NCI-H69 (cell line): ENCODE results near the gene DGKZ.

ENCODE experiments used
- DNase-seq: peaks from one replicate; lab custom pipeline; 2025; lab: John Stamatoyannopoulos, UW

The DGKZ gene

GRCh38 chr11:46326813-46327416 lies 20.3 kb upstream of the DGKZ start:
- DNase-seq, result peak; percentile 94

DNA sequence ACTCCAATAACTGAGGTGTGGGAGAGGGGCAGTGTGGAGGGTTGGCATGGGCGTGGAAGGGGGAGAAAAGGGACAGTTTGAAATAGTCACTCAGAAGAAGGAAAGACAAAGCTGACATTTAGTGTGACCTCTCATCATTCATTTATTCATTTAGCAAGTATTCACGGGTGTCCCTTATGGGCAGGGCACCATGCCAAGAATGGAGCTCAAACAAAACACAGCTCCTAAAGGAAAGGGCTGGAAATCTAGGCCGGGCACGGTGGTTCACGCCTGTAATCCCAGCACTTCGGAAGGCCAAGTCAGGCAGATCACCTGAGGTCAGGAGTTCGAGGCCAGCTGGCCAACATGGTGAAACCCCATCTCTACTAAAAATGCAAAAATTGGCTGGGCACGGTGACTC lies 19.4 kb upstream of the DGKZ start:
- DNase-seq, result peak; percentile 85

- DNase-seq, result no peak
Observed at GRCh38 chr11:46330154-46330553, 17.1 kb upstream of the DGKZ start.

GRCh38 chr11:46330563-46331281 lies 16.5 kb upstream of the DGKZ start:
- DNase-seq, result peak; percentile 93

DNA sequence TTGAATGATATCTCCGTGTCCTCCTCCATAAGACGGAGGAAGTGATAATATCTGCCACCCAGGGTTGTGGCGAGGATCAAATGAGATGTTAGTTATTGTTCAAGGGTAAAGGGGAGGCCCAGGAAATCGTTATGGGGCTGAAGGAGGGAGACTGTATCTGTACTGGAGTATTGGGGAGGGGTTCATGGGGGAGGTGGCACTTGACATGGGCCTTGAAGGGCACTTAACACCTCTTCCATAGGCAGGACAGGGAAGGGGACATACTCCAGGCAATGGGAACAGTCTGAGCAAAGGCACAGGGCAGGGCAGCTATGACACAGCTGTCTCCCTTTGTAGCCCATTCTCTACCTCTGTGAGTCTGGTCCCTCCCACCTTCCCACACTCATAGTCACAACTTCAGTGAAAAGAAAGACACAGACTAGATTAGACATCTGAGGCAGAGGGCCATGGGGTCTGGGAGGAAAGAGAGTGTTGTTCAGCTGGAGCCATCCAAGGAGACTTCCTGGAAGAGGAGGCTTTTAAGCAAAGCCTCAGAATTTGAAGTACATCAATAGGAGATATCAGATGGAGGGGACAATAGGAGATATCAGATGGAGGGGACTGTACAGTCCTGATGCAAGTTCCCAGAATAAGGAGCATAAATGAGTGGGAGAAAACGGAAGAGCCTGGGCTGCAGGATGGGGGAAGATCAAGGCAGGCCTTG lies 15.8 kb upstream of the DGKZ start:
- peak; percentile 72 for DNase-seq

GRCh38 chr11:46332093-46332567 lies 15.1 kb upstream of the DGKZ start:
- DNase-seq, result no peak

DNA sequence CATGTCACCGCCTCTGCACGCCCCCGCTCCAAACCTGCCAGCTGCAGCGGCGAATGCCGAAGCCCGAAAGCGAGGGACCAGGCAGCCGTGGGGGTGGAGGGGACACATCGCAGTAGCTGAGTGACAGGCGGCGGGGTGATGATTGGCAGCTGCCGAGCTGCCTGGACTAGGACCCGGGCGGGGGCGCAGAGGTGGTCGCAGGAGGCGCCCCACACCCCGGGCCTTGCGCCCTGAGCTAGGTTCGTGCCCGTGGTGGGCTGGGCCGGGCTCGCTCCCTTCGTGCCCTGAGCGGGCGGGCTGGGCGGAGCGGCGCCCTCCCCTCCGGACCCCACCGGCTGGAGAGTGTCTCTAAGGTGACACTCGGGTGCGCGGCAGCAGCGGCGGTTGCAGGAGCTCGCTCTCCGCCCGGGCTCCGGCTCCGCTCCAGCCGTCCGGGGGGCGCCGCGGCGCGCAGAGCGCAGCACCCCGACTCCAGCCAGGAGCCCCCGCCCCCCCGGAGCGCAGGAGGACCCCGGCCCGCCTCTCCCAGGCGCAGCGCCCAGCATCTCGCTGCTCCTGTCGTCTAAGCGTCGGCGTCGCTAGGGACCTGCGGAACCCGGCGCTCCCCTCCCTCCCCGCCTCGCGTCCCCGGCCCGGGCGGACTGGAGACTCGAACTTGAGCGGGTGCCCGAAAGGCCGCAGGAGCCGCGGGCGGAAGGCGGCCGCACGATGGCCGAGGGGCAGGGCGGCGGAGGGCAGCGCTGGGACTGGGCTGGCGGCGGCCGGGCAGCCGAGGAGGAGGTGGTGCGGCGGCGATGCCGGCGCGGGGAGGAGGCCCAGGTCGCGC lies 14.5 kb upstream of the DGKZ start:
- DNase-seq, result peak; percentile 80

GRCh38 chr11:46333394-46333947 lies 13.8 kb upstream of the DGKZ start:
- DNase-seq, result peak; percentile 79

DNA sequence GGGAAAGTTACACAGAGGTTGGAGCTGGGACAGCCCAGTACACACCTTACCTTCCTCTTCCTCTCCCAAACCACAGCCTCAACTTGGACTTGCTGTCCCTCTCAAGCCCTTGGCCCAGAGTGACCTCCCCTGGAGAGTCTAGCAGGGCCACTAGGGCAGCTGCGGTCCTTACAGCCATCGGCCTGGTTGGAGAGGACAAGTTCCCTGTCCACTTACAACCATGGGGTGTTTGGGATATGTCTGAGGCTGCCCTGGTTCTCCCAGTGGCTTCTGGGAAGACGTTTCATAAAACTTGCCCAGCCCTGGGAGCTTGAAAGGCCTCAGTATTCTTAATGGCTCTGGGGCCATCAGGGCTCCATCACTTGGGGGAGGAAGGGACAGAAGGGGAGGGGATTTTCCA lies 13.1 kb upstream of the DGKZ start:
- DNase-seq, result no peak

- DNase-seq, result peak; percentile 39
Observed at GRCh38 chr11:46335271-46335670, 12.0 kb upstream of the DGKZ start.

GRCh38 chr11:46335890-46336562 lies 11.2 kb upstream of the DGKZ start:
- peak; percentile 53 for DNase-seq

DNA sequence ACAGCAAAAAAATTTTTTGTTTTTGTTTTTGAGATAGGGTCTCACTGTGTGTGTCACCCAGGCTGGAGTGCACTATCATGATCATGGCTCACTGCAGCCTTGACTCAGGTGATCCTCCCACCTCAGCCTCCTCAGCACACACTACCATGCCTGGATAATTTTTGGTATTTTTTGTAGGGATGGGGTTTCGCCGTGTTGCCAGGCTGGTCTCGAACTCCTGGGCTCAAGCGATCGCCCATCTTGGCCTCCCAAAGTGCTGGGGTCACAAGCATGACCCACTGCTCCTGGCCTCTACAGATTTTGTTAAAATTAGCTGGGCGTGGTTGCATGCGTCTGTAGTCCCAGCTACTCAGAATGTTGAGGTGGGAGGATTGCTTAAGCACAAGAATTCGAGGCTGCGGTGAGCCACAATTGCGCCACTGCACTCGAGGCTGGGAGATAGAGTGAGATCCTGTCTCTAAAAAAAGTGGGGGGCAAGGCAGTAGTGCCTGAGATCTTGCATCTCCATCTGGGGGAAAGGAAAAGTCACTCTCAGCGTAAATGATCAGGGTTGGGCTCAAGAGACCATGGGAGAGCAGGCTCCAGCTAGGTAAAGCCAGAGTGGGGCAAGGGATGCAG lies 10.6 kb upstream of the DGKZ start:
- DNase-seq, result no peak

DNA sequence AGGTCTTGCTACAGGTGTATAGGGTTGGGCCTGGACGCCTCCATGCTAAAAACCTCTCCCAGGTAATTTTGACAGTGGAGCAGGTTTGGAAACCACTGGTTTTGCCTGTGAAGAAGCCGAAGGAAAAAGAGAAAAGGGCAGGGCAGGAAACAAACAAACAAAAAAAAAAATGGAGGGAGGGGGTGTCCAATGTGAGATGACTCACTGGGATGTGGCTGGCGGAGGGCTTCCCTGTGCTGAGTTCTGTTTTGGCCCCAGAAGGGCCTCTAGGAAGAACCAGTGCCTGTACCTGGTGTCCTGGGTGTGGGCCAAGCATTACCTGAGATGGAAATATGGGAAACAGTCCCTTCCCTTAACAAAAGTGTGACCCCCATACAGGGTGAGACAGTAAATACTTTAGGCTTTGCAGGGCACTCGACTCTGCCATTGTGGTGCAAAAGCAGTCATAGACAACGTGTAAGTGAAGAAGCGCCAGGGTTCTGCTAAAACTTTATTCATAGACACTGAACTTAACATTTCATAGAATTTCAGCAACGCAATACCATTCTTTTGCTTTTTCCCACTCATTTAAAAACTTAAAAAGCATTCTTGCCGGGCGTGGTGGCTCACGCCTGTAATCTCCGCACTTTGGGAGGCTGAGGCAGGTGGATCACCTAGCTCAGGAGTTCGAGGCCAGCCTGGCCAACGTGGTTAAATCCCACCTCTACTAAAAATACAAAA lies 9.5 kb upstream of the DGKZ start:
- DNase-seq, result peak; percentile 34

GRCh38 chr11:46338636-46338987 lies 8.7 kb upstream of the DGKZ start:
- no peak for DNase-seq

DNA sequence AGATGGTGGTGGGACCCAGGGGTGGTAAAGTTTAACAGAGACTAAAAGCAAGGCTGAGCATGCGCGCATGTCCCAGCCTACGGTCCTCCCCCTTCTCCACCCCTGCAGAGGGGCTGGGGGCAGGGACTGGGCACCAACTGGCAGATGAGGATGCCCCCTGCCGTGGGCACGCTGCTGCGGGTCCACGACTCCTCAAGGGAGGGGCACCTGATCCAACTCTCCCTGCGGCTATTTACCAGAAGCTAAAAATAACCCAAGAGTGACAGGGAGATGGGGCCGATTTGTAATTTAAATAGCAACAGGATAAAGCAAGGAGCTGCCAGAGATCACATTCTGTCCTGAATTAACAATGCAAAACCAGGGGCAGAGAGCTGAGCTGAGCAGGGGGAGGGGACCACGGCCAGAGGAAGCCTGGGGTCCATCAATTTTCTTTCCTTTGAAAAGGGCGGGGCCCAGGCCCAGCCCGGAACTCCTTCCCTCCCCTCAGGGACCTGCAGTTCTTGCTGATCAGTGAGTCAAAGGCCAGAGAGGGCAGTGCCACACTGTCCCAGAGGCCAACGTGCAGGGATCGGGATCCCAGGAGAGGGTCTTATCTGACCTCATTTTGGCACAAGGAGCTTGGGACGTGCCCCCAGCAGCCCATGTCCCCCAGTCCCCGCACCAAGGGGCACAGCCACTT lies 8.1 kb upstream of the DGKZ start:
- peak; percentile 100 for DNase-seq

- DNase-seq, result peak; percentile 61
Observed at GRCh38 chr11:46339816-46340215, 7.4 kb upstream of the DGKZ start.

DNA sequence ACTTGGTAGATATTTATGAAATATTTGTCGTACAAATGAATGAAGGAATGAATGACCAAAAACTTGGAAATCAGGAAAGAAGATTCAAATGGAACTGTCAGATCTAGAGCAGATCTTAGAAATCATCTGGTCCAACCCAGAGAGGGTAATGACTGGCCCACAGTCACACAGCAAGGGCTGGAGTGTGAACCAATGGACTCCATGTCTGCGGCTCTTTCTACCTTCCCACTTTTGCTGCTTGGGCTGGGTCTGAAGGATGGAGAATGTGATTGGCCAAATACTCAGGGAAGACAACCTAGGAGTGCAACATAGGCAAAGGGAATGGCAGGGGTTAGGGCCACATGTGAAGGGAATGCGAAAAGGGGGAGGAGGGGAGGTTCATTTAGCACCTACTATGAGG lies 5.8 kb upstream of the DGKZ start:
- DNase-seq, result no peak

- peak; percentile 76 for DNase-seq
Observed at GRCh38 chr11:46342239-46342638, 5.0 kb upstream of the DGKZ start.

DNA sequence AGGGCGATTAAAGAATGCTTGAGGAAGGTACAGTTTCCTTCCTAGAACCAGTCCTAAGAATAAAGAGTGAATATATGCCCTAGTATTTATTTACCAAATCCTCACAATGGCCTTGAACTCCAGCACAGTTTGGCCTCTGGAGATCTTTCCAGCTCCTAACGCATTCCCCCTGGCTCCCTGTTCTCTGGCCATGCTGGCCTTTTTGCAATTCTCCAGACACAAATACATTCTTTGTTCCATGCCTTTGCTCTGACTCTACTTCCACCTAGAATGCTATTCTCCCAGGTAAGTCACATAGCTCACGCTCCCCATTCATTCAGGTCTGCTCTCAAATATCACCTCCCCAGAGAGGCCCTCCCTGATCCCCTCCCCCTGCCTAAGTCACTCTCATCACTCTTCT lies 3.7 kb upstream of the DGKZ start:
- peak; percentile 50 for DNase-seq

DNA sequence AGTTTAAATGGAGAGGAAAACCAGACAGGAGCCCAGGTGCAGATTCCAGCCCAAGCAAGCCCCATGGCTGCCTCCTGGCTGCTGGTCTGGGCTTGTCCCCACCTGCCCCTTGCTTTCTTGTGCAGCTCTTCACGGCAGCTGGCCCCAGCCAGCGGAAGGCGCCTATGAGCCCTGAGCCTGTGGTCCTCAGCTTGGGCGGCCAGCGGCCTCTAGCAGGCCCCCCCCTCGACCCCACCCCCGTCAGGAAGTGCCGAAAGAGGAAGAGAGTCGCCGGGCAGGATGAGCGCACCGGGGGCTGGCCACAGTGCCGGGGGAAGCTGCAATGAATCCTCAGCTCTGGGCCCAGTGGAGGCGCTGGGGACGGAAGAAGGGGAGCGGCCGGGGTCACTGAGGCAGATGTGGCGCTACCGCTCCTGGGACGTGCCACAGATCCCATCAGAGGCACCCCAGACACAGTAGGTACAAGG lies 2.1 kb upstream of the DGKZ start:
- peak; percentile 75 for DNase-seq
